Fibroblast of pulmonary artery (primary cell): Measurements from ENCODE around the gene SLC44A3.

Source experiments
- DNase-seq: peaks from one replicate; pipeline ENCODE4 v3.0.0-alpha.2; 2010; ENCODE audit warnings: low read depth
- H3K4me3 ChIP-seq: replicated peaks from 2 replicates; pipeline ENCODE4 v1.5.1; 2011; ENCODE audit warnings: low read depth, mild to moderate bottlenecking, control low read depth, low read length, moderate library complexity
- TF ChIP-seq, protein P1 (sequence below): IDR thresholded peaks from 2 replicates; pipeline ENCODE4 v1.5.1; 2011; ENCODE audit warnings: mild to moderate bottlenecking, control low read depth, low read length, inconsistent platforms; ENCODE audit errors: missing control alignments

The SLC44A3 gene

DNA sequence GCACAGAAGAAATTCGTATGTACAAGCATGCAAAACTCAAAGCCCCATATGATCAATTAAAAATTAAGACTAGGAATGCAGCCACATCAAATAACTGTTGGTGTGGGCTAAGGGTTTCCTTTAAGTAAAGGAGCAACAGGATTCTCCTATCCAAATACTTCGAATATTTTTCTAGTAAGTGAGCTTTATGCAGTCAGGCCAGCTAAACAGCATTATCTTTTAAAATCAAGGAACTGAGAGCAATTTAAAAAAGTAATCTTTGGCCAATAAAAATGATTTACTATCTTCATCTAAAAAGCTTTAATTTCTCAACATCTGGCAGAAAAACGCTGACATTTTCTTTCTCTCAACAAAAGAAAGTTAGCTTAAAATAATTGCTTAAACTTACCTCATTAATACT is 87.0 kb downstream of the SLC44A3 start:
- TF ChIP-seq, protein P1, sequence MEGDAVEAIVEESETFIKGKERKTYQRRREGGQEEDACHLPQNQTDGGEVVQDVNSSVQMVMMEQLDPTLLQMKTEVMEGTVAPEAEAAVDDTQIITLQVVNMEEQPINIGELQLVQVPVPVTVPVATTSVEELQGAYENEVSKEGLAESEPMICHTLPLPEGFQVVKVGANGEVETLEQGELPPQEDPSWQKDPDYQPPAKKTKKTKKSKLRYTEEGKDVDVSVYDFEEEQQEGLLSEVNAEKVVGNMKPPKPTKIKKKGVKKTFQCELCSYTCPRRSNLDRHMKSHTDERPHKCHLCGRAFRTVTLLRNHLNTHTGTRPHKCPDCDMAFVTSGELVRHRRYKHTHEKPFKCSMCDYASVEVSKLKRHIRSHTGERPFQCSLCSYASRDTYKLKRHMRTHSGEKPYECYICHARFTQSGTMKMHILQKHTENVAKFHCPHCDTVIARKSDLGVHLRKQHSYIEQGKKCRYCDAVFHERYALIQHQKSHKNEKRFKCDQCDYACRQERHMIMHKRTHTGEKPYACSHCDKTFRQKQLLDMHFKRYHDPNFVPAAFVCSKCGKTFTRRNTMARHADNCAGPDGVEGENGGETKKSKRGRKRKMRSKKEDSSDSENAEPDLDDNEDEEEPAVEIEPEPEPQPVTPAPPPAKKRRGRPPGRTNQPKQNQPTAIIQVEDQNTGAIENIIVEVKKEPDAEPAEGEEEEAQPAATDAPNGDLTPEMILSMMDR: no peak
- no peak overlapping the region for H3K4me3 ChIP-seq
- DNase-seq: no peak

DNA sequence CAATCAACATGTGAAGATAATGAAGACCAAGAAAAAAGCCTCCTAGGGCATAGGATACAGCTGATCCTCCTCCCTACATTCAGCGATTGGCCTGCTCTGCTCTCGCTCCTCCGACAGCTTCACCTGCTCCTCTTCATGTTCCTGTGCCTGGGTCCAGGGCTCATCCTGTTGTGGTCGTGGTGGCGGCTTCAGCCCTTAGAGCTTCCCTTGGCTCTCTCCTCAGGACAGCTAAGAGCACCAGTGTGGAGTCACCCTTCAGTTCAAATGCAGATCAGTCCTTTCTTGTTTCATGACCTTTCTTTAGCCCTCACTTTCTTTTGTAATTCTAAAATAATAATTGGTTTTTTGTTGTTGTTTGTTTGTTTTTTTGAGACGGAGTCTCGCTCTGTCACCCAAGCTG is 88.0 kb downstream of the SLC44A3 start:
- TF ChIP-seq, protein P1: no peak
- no peak for DNase-seq
- H3K4me3 ChIP-seq: no peak overlapping the region

DNA sequence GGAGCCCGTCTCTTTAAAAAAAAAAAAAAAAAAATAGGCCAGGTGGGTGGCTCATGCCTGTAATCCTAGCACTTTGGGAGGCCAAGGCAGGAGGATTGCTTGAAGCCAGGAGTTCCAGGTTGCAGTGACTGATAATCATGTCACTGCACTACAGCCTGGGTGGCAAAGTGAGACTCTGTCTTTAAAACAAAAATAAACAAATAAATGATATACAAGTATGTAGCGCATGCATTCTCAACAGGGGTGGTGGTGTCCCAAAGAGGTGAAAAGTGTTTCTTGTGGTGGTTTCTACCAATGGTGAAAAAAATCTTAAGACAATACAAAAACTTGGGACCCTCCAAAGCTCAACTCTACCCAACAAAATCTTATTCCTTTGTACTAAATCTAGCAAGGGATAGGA is 88.8 kb downstream of the SLC44A3 start:
- H3K4me3 ChIP-seq: no peak overlapping the region
- no peak for DNase-seq
- TF ChIP-seq, protein P1: no peak

DNA sequence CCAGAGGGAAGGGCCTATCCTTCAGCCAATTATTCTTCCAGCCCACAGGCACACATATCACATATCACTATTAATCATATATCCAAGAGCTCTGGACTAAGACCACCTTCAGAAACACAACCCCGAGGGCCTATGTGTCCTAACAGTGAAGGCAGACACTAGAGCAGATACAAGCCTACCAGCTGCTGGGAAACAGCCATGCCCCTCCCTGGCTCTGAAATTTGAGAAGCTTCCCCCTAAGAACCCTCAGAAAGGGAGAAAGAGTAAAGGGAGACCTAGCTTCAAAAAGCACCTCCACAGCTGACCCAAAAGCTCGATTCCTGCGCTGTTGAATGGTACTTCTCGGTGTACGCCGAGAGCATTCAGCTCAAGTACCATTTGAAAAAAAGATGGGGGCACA is 89.3 kb downstream of the SLC44A3 start:
- TF ChIP-seq, protein P1: no peak
- H3K4me3 ChIP-seq: no peak overlapping the region
- DNase-seq: no peak

DNA sequence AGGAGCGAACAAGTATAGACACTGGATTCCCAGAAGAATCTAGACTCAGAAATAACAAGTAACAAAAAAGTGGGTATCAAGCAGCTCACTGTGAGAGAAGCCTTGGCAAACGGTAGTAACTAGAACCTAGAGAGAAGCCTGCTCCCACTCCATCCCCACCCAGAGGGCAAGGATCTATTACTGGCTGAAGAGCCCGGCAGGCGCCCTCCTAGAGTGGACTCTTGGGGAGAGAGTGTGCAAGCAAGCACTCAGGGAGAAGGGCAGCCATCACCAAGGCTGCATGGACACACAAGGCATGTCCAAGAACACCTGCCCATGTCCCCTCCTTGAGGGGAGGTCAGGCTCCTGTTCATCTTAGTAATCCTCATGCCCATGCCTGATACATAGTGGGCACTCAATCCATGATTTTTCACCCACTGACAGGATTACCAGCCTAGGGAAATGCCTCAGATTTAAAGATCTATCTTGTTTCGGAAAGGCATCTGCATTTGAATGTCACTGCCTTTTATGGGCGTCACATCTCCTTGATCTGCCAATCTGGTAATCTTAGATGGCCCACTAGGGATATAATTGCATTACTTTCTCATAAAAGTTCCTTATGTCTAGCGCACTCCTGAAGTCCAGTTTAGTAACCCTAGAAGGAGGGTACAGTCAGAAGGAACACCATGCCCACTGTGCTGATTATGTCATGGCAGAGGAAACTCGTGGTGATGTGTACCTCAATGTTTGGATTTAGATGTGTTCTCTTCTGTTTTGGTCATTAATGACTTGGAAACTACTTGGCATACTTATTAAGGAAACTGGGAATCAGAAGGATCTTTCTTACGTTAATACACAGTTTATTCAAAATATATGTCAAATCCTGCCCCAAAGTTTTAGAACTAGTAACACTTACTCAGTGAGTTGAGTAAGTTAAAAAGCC is 92.4 kb downstream of the SLC44A3 start:
- H3K4me3 ChIP-seq: no peak overlapping the region
- no peak for DNase-seq
- TF ChIP-seq, protein P1: no peak

DNA sequence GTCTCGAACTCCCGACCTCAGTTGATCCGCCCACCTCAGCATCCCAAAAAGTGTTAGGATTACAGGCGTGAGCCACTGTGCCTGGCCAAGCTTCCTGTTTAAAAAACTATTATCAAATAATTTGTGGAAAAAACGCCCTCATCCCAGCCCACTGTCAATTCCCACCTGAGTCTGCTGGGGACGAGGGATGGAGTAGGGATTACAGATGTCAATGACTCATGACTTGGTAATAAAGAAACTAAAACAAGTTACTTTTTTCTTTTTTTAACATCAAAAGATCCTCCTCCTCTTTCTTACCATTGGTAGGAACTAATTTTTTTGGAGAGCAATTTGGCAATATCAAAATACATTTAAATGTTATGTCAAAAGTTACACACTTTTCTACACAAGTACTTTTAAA is 97.1 kb downstream of the SLC44A3 start:
- no peak for DNase-seq
- H3K4me3 ChIP-seq: no peak overlapping the region
- TF ChIP-seq, protein P1: no peak
